PC-3 (cell line): ENCODE measurements around the gene GPN1. TPM values are rescaled to one million over a fixed set of nuclear protein-coding genes. Genes with fewer than 3 reads are reported as not detected.

ENCODE experiments used
- ATAC-seq: fragments of 200-7000 bp; cut with Tn5 transposase; 2 replicates; pipeline ENCODE4 v1.9.1; 2020; ENCODE audit warnings: mild to moderate bottlenecking, moderate library complexity
- Bru-seq: library from RNA; stranded (reverse); fragments of 400-500 nt; gene quantifications from one replicate; lab custom pipeline; 2021; lab: Mats Ljungman, UMichigan
- BruChase-seq, 2 experiments: library from RNA; stranded (reverse); fragments of 400-500 nt; gene quantifications; one replicate each; lab custom pipeline; 2021; lab: Mats Ljungman, UMichigan
- BruUV-seq: library from RNA; stranded (reverse); fragments of 400-500 nt; replicated peaks from 2 replicates; lab custom pipeline; 2021; lab: Mats Ljungman, UMichigan
- CTCF ChIA-PET: fragments of 300-600 bp; sonication (Branson Sonifier 250); formaldehyde crosslinking; loops from one replicate; lab custom pipeline; 2022; ENCODE audit warnings: antibody characterized with exemption; lab: Charles Lee
- POLR2A ChIA-PET: fragments of 300-600 bp; sonication (Branson Sonifier 250); formaldehyde crosslinking; loops from one replicate; lab custom pipeline; 2022; ENCODE audit warnings: antibody characterized with exemption; ENCODE audit not compliant: unreplicated experiment; lab: Charles Lee
- DNase-seq: peaks from one replicate; pipeline ENCODE4 v3.0.0-alpha.2; 2015
- H2AFZ ChIP-seq: fragments of 300-600 bp; sonication (generic); 2 replicates; pipeline ENCODE4 v1.6.0; 2016; ENCODE audit warnings: antibody characterized with exemption, low read length
- H3F3A ChIP-seq: fragments of 300-600 bp; sonication (generic); one replicate; pipeline ENCODE4 v1.6.0; 2017; ENCODE audit warnings: antibody characterized with exemption, low read length, control low read depth, mild to moderate bottlenecking; ENCODE audit not compliant: unreplicated experiment
- H3K27ac ChIP-seq: fragments of 300-600 bp; sonication (generic); 2 replicates; pipeline ENCODE4 v1.5.1; 2016; ENCODE audit warnings: mild to moderate bottlenecking, low read length
- H3K27me3 ChIP-seq: fragments of 300-600 bp; sonication (generic); 2 replicates; pipeline ENCODE4 v1.6.1; 2016; ENCODE audit warnings: low read length, mixed read lengths
- H3K36me3 ChIP-seq: fragments of 300-600 bp; sonication (generic); 2 replicates; pipeline ENCODE4 v1.6.1; 2016; ENCODE audit warnings: low read depth, mixed run types, low read length, mixed read lengths
- H3K4me1 ChIP-seq: fragments of 300-600 bp; sonication (generic); 2 replicates; pipeline ENCODE4 v1.5.1; 2016; ENCODE audit warnings: low read length; ENCODE audit not compliant: insufficient read depth
- H3K4me2 ChIP-seq: fragments of 300-600 bp; sonication (generic); 2 replicates; pipeline ENCODE4 v1.6.0; 2016; ENCODE audit warnings: low read length
- H3K4me3 ChIP-seq: fragments of 300-600 bp; sonication (generic); 2 replicates; pipeline ENCODE4 v1.5.1; 2016; ENCODE audit warnings: mild to moderate bottlenecking, low read length, mixed read lengths
- H3K79me2 ChIP-seq: fragments of 300-600 bp; sonication (generic); 2 replicates; pipeline ENCODE4 v1.6.1; 2017; ENCODE audit warnings: low read length, mixed read lengths
- H3K9ac ChIP-seq: fragments of 300-600 bp; sonication (generic); 2 replicates; pipeline ENCODE4 v1.6.0; 2016; ENCODE audit warnings: mild to moderate bottlenecking, low read length
- H3K9me2 ChIP-seq: fragments of 300-600 bp; sonication (generic); replicated peaks from 2 replicates; pipeline ENCODE4 v1.6.1; 2016; ENCODE audit warnings: mixed run types, low read length, mixed read lengths
- H3K9me3 ChIP-seq: fragments of 300-600 bp; sonication (generic); 2 replicates; pipeline ENCODE4 v1.6.1; 2016; ENCODE audit warnings: low read length, mixed read lengths
- H4K20me1 ChIP-seq: fragments of 300-600 bp; sonication (generic); 2 replicates; pipeline ENCODE4 v1.6.1; 2016; ENCODE audit warnings: low read length, mixed read lengths
- CTCF ChIP-seq: fragments of 300-600 bp; sonication (generic); conservative IDR thresholded peaks from 2 replicates; pipeline ENCODE4 v1.5.1; 2017; ENCODE audit warnings: antibody characterized with exemption, low read depth, mild to moderate bottlenecking, low read length
- EZH2 ChIP-seq: fragments of 300-600 bp; sonication (generic); IDR thresholded peaks from one replicate; pipeline ENCODE4 v1.6.1; 2017; ENCODE audit warnings: antibody characterized with exemption, mild to moderate bottlenecking, low read length; ENCODE audit not compliant: unreplicated experiment
- EZH2phosphoT487 ChIP-seq: fragments of 300-600 bp; sonication (generic); IDR thresholded peaks from 2 replicates; pipeline ENCODE4 v1.6.1; 2018; ENCODE audit warnings: mild to moderate bottlenecking, antibody characterized with exemption, low read length, borderline replicate concordance
- intact Hi-C: fragments of 100-400 bp; cut with micrococcal nuclease; formaldehyde crosslinking; loops from 2 replicates; pipeline ENCODE4 v1.9.0; 2023
- long read RNA-seq: library from polyadenylated mRNA; unstranded; transcript quantifications from one replicate; pipeline ENCODE4 v2.0.0, GENCODE V29; 2021; ENCODE audit not compliant: unreplicated experiment
- total RNA-seq: library from RNA; depleted of rRNA; stranded (reverse); fragments of >200 nt; gene quantifications from 2 replicates; pipeline ENCODE4 v1.2.3, GENCODE V29; 2014; rRNA removed

GPN1 gene
- total RNA-seq (40.9 and 46.8 TPM in 2 replicates), Bru-seq, nascent RNA (percentile 71 among the genes with signal in this experiment), BruChase-seq, experiment 1, labeled RNA remaining after a 6-hour chase (percentile 84 among the genes with signal in this experiment), BruChase-seq, experiment 2, labeled RNA remaining after a 2-hour chase (percentile 78 among the genes with signal in this experiment)
- long read RNA-seq, transcript GPN1-212 (14 exons, 1,832 nt): major isoform, 112 of 139 reads
- long read RNA-seq, partial matches to known transcripts: 4 of 139 reads
- long read RNA-seq, other reads (novel, unspliced or antisense): 23 of 139 reads

- ATAC-seq: peak; percentile 95
- TF ChIP-seq EZH2 (no peak), CTCF (no peak), EZH2phosphoT487 (no peak)
- POLR2A ChIA-PET: interaction anchor here (0.6 kb wide), 3 partner anchors 114 to 336 kb away, joined by 3 to 12 read pairs (median 4); no protein-coding TSS in a partner anchor
- BruUV-seq: TSS peak; percentile 63
- Histone ChIP-seq H4K20me1 (no peaks in the 10 kb centered on the region), H3K27me3 (no peaks in the 10 kb centered on the region), H3K4me2 (peak within 1 kb of the TSS; percentile 97), H3K27ac (peak within 1 kb of the TSS; percentile 92), H3K9me2 (peaks cover 3% of the 10 kb centered on the region; the same call in 1 of the 2 replicates), H3K4me1 (peaks cover 23% of the 10 kb centered on the region), H3K79me2 (peaks cover 35% of the 10 kb centered on the region), H3K4me3 (peak within 1 kb of the TSS; percentile 87), H2AFZ (peak within 1 kb of the TSS; percentile 90), H3F3A (no peaks in the 10 kb centered on the region), H3K36me3 (peaks cover 21% of the 10 kb centered on the region), H3K9ac (peak within 1 kb of the TSS; percentile 94), H3K9me3 (no peaks in the 10 kb centered on the region)
- peak; percentile 96 for DNase-seq
- CTCF ChIA-PET: interaction anchor here (0.8 kb wide), 1 partner anchor 54 kb away, joined by 5 read pairs; no protein-coding TSS in a partner anchor
- intact Hi-C loops: loop anchor here (1.0 to 2.0 kb wide), 3 partner anchors 78 to 220 kb away; partner anchors contain the start of genes IFT172 and PPM1G
These were observed at the start of gene GPN1, which contains the start of gene CCDC121 for GRCh38 chr2:27628767-27629709. Gene GPN1, plus strand, starts transcription at chr2:27629050. Its CDS starts 9 bp downstream, at chr2:27629059. Gene CCDC121, minus strand, starts transcription at chr2:27629012. Its CDS starts 1,213 bp downstream, at chr2:27627799.

GRCh38 chr2:27581417-27582128 lies 47.3 kb upstream of the GPN1 start:
- POLR2A ChIA-PET: no interaction called here
- CTCF ChIA-PET: no interaction called here
- no peaks in the 10 kb centered on the region for H3K36me3 ChIP-seq

More at GRCh38 chr2:27581417-27582128, 47.3 kb upstream of the GPN1 start:
- H3K79me2 ChIP-seq: no peaks in the 10 kb centered on the region
- no peak overlapping the region for H3K4me2 ChIP-seq
- no peaks in the 10 kb centered on the region for H3K27me3 ChIP-seq
- no peaks in the 10 kb centered on the region for H3K9me2 ChIP-seq
- no peak for DNase-seq
- TF ChIP-seq EZH2 (no peak), CTCF (no peak), EZH2phosphoT487 (no peak)
- H3K9me3 ChIP-seq: no peaks in the 10 kb centered on the region
- H3K4me1 ChIP-seq: no peaks in the 10 kb centered on the region
- ATAC-seq: no peak
- H3K4me3 ChIP-seq: no peak overlapping the region
- no TSS peak for BruUV-seq
- no peak overlapping the region for H3K9ac ChIP-seq
- intact Hi-C loops: no loop called here
- no peak overlapping the region for H2AFZ ChIP-seq
- no peaks in the 10 kb centered on the region for H4K20me1 ChIP-seq
- H3K27ac ChIP-seq: no peak overlapping the region
- no peaks in the 10 kb centered on the region for H3F3A ChIP-seq
